NCI-H2196 treated with DMSO at 0.1 percent for 48 hours (cell line): ENCODE measurements around the gene MDM2.

Experiments used
- DNase-seq: peaks from one replicate; lab custom pipeline; 2025; ENCODE audit not compliant: unreplicated experiment; lab: John Stamatoyannopoulos, UW

MDM2 gene

DNA sequence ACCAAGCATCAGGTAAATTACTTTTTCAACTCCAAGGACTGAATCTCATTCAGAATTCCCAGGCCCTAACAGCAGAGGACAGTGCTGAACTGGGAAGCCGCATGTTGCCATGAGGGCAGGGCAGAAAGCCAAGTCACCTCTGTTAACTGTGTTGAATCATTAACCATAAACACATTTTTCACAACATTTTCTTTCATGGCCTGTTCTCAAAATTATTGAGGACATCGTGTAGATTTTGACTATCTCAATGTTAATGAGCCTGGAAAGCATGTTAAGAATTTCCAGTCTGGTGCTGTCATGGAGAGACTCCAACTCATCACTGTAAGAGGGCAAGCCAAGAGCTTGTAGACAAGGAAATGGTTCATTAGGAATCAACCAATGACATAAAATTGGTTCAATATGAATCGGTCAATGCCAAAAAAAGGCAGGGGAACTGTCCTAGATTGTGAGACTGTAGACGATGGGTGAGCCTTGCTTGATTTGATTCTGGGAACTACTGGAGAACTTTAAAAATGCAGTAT is 91.3 kb downstream of the MDM2 start:
- DNase-seq = no peak

GRCh38 chr12:68900241-68900640 is 92.3 kb downstream of the MDM2 start:
- DNase-seq = no peak
